ENCODE measurements around the gene HOXB5.

HOXB5 gene

GRCh38 chr17:48600244-48601098 lies 6.9 kb upstream of the HOXB5 start:
- H3K9me3 Mint-ChIP-seq: no peaks in the 10 kb centered on the region
- no peak for DNase-seq
- H3K36me3 Mint-ChIP-seq (ENCODE audit: low read depth): peaks cover 96% of the 10 kb centered on the region
- peak overlapping the region; percentile 99 for H3K4me3 Mint-ChIP-seq
- H3K4me1 Mint-ChIP-seq: peaks cover 58% of the 10 kb centered on the region
- TF ChIP-seq, protein P1, sequence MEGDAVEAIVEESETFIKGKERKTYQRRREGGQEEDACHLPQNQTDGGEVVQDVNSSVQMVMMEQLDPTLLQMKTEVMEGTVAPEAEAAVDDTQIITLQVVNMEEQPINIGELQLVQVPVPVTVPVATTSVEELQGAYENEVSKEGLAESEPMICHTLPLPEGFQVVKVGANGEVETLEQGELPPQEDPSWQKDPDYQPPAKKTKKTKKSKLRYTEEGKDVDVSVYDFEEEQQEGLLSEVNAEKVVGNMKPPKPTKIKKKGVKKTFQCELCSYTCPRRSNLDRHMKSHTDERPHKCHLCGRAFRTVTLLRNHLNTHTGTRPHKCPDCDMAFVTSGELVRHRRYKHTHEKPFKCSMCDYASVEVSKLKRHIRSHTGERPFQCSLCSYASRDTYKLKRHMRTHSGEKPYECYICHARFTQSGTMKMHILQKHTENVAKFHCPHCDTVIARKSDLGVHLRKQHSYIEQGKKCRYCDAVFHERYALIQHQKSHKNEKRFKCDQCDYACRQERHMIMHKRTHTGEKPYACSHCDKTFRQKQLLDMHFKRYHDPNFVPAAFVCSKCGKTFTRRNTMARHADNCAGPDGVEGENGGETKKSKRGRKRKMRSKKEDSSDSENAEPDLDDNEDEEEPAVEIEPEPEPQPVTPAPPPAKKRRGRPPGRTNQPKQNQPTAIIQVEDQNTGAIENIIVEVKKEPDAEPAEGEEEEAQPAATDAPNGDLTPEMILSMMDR (IDR thresholded peaks at IDR 0.05): no peak
- peaks cover 14% of the 10 kb centered on the region for H3K27me3 Mint-ChIP-seq (ENCODE audit: low read depth, poor library complexity)
- H3K27ac Mint-ChIP-seq: peak overlapping the region; percentile 100

DNA sequence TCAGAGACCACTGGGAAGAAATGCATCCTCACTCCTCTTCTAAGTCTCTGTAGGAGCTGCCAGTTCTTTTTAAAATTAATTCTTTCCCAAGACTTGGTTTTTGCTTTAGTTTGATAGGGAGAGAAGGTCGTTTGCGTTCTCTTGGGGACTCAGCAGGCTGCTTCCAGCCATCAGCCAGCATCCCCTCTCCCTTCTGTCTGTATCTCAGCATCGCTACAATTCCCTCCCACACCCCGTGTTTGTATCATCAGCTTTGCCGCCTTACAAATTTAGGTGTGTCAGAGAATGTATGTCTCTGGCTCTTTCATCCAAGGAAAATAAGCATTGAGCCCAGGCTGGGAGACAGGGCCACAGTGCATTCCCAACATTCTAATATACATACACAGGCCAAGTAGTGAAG lies 5.8 kb upstream of the HOXB5 start:
- peaks cover 60% of the 10 kb centered on the region for H3K4me1 Mint-ChIP-seq
- TF ChIP-seq, protein P1 (IDR thresholded peaks at IDR 0.05): no peak
- peak overlapping the region; percentile 99 for H3K4me3 Mint-ChIP-seq
- H3K36me3 Mint-ChIP-seq (ENCODE audit: low read depth): peaks cover 99% of the 10 kb centered on the region
- peaks cover 19% of the 10 kb centered on the region for H3K27me3 Mint-ChIP-seq (ENCODE audit: low read depth, poor library complexity)
- peak overlapping the region; percentile 100 for H3K27ac Mint-ChIP-seq
- H3K9me3 Mint-ChIP-seq: no peaks in the 10 kb centered on the region
- DNase-seq: no peak

- Mint-ChIP-seq H3K4me3 (peak overlapping the region; percentile 99), H3K27ac (peak overlapping the region; percentile 100), H3K9me3 (no peaks in the 10 kb centered on the region), H3K4me1 (peaks cover 60% of the 10 kb centered on the region), H3K27me3 (ENCODE audit: low read depth, poor library complexity) (peaks cover 21% of the 10 kb centered on the region), H3K36me3 (ENCODE audit: low read depth) (peaks cover 99% of the 10 kb centered on the region)
- TF ChIP-seq, protein P1 (IDR thresholded peaks at IDR 0.05): no peak
- DNase-seq: no peak
Observed at GRCh38 chr17:48598736-48599135, 5.2 kb upstream of the HOXB5 start.

DNA sequence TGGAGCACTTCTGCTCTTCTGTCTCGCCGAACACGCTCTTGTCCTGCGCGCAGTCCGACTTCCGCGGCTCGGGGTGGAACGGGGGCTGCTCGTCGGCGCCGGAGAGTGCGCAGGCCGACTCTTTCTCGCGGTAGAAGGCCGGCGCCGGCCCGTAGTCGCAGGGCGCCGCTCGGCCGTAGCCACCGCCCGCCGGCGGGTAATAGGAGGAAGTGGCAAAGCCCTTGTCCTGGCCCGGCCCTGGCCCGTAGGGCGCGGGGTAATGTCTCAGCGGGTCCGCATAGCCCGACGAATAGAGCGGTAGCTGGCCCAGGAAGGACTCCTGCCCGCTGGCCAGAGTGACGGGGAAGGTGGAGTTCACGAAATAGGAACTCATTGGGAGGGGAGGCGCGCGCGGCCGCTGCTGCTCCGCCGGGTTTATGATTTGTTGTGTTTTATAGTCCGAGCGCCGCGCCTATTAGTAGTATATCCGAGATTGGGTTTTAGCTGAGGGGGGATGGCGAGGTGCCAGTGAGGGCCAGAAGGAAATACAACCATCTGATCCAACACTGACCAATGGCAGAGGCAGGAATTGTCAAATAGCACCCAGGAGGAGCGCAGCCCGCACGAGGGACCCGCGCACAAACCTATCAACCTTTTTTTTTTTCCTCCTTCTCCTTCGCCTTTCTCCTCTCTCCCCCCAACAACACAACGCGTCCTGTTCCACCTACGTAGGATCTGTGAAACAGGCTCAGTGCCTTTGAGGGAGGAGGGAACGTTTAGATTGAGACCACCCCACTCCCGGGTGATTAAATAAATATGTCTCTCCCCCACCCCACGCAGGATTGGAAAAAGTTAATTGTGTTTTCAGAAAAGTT lies 4.4 kb upstream of the HOXB5 start:
- H3K36me3 Mint-ChIP-seq (ENCODE audit: low read depth): peaks cover 99% of the 10 kb centered on the region
- peak overlapping the region; percentile 99 for H3K4me3 Mint-ChIP-seq
- peaks cover 23% of the 10 kb centered on the region for H3K27me3 Mint-ChIP-seq (ENCODE audit: low read depth, poor library complexity)
- no peaks in the 10 kb centered on the region for H3K9me3 Mint-ChIP-seq
- TF ChIP-seq, protein P1 (IDR thresholded peaks at IDR 0.05): no peak
- H3K27ac Mint-ChIP-seq: peak overlapping the region; percentile 100
- peaks cover 55% of the 10 kb centered on the region for H3K4me1 Mint-ChIP-seq
- DNase-seq: peak; percentile 57

- DNase-seq: no peak
- TF ChIP-seq, protein P1 (IDR thresholded peaks at IDR 0.05): no peak
- H3K4me3 Mint-ChIP-seq: peak overlapping the region; percentile 99
- no peaks in the 10 kb centered on the region for H3K9me3 Mint-ChIP-seq
- peaks cover 55% of the 10 kb centered on the region for H3K4me1 Mint-ChIP-seq
- H3K27ac Mint-ChIP-seq: peak overlapping the region; percentile 100
- H3K27me3 Mint-ChIP-seq (ENCODE audit: low read depth, poor library complexity): peaks cover 20% of the 10 kb centered on the region
- peaks cover 99% of the 10 kb centered on the region for H3K36me3 Mint-ChIP-seq (ENCODE audit: low read depth)
Observed at GRCh38 chr17:48597528-48597777, 3.9 kb upstream of the HOXB5 start.
